SK-N-SH treated with all-trans-retinoic acid at 6 μM for 48 hours (cell line): ENCODE data around the gene SAG.

Source experiments
- ATAC-seq: fragments of 200-7000 bp; cut with Tn5 transposase; 3 replicates; pipeline ENCODE4 v1.9.1; 2020; ENCODE audit warnings: mild to moderate bottlenecking, moderate library complexity
- ARNTL ChIP-seq: fragments of 450-650 bp; formaldehyde crosslinking; IDR thresholded peaks from 2 replicates; pipeline ENCODE4 v1.5.0; 2020; ENCODE audit warnings: low read depth, mild to moderate bottlenecking, moderate library complexity, borderline replicate concordance
- BACH2 ChIP-seq: fragments of 250-450 bp; sonication (Bioruptor Pico); IDR thresholded peaks from 2 replicates; pipeline ENCODE4 v1.9.0; 2021; ENCODE audit warnings: mild to moderate bottlenecking, borderline replicate concordance
- CREB5 ChIP-seq: fragments of 250-450 bp; sonication (Bioruptor Pico); IDR thresholded peaks from 2 replicates; pipeline ENCODE4 v1.5.1; 2020; ENCODE audit warnings: low read depth, mild to moderate bottlenecking, moderate library complexity
- CSDC2 ChIP-seq: fragments of 250-450 bp; sonication (Bioruptor Pico); IDR thresholded peaks from 2 replicates; pipeline ENCODE4 v1.5.0; 2020; ENCODE audit warnings: mild to moderate bottlenecking, moderate library complexity
- CSRNP3 ChIP-seq: fragments of 250-450 bp; sonication (Bioruptor Pico); IDR thresholded peaks from 2 replicates; pipeline ENCODE4 v1.5.1; 2021; ENCODE audit warnings: mild to moderate bottlenecking, moderate library complexity
- ESRRG ChIP-seq: fragments of 250-450 bp; sonication (Bioruptor Pico); IDR thresholded peaks from 2 replicates; pipeline ENCODE4 v1.6.1; 2021; ENCODE audit warnings: mild to moderate bottlenecking
- GLIS3 ChIP-seq: fragments of 250-450 bp; sonication (Bioruptor Pico); IDR thresholded peaks from 2 replicates; pipeline ENCODE4 v1.5.0; 2020; ENCODE audit warnings: mild to moderate bottlenecking, moderate library complexity
- ISL1 ChIP-seq: fragments of 250-450 bp; sonication (Bioruptor Pico); IDR thresholded peaks from 2 replicates; pipeline ENCODE4 v2.1.2; 2022; ENCODE audit warnings: mild to moderate bottlenecking, moderate library complexity
- PATZ1 ChIP-seq: fragments of 250-450 bp; sonication (Bioruptor Pico); IDR thresholded peaks from 2 replicates; pipeline ENCODE4 v1.8.0; 2020; ENCODE audit warnings: mild to moderate bottlenecking, moderate library complexity, borderline replicate concordance
- POU6F1 ChIP-seq: fragments of 250-450 bp; sonication (Bioruptor Pico); IDR thresholded peaks from 2 replicates; pipeline ENCODE4 v1.8.0; 2021; ENCODE audit warnings: low read depth, mild to moderate bottlenecking, moderate library complexity, borderline replicate concordance
- PPARA ChIP-seq: fragments of 250-450 bp; sonication (Bioruptor Pico); IDR thresholded peaks from 2 replicates; pipeline ENCODE4 v1.5.0; 2020; ENCODE audit warnings: mild to moderate bottlenecking, borderline replicate concordance
- RARB ChIP-seq: fragments of 250-450 bp; sonication (Bioruptor Pico); IDR thresholded peaks from 2 replicates; pipeline ENCODE4 v1.8.0; 2021; ENCODE audit warnings: mild to moderate bottlenecking, moderate library complexity
- SNAI2 ChIP-seq: fragments of 250-450 bp; sonication (Bioruptor Pico); IDR thresholded peaks from 2 replicates; pipeline ENCODE4 v1.5.0; 2020; ENCODE audit warnings: mild to moderate bottlenecking, moderate library complexity
- TOX ChIP-seq: fragments of 250-450 bp; sonication (Bioruptor Pico); IDR thresholded peaks from 2 replicates; pipeline ENCODE4 v1.8.0; 2021; ENCODE audit warnings: mild to moderate bottlenecking, moderate library complexity, borderline replicate concordance
- TSHZ2 ChIP-seq: fragments of 250-450 bp; sonication (Bioruptor Pico); IDR thresholded peaks from 2 replicates; pipeline ENCODE4 v1.5.0; 2020; ENCODE audit warnings: mild to moderate bottlenecking, moderate library complexity
- ZFP3 ChIP-seq: fragments of 250-450 bp; sonication (Bioruptor Pico); IDR thresholded peaks from 2 replicates; pipeline ENCODE4 v1.5.0; 2020; ENCODE audit warnings: mild to moderate bottlenecking, moderate library complexity
- ZFP30 ChIP-seq: fragments of 450-650 bp; formaldehyde crosslinking; IDR thresholded peaks from 2 replicates; pipeline ENCODE4 v1.5.0; 2022; ENCODE audit warnings: mild to moderate bottlenecking, moderate library complexity
- ZNF8 ChIP-seq: fragments of 450-650 bp; formaldehyde crosslinking; IDR thresholded peaks from 2 replicates; pipeline ENCODE4 v1.5.0; 2020; ENCODE audit warnings: mild to moderate bottlenecking, moderate library complexity

SAG gene

GRCh38 chr2:233341296-233341695 is 33.7 kb downstream of the SAG start:
- ATAC-seq: no peak
- TF ChIP-seq PPARA (CRISPR knock-in tag) (no peak), ZNF8 (CRISPR knock-in tag) (peak; percentile 97), BACH2 (CRISPR knock-in tag) (no peak)

GRCh38 chr2:233342301-233342700 is 34.7 kb downstream of the SAG start:
- no peak for TF ChIP-seq TOX (CRISPR knock-in tag)
- no peak for TF ChIP-seq PPARA (CRISPR knock-in tag)
- TF ChIP-seq CREB5: no peak
- no peak for TF ChIP-seq ZFP30 (CRISPR knock-in tag)
- no peak for TF ChIP-seq CSDC2 (CRISPR knock-in tag)
- no peak for TF ChIP-seq PATZ1 (CRISPR knock-in tag)
- no peak for TF ChIP-seq TSHZ2 (CRISPR knock-in tag)
- no peak for TF ChIP-seq GLIS3 (CRISPR knock-in tag)
- no peak for TF ChIP-seq BACH2 (CRISPR knock-in tag)
- TF ChIP-seq RARB (CRISPR knock-in tag): no peak
- TF ChIP-seq SNAI2 (CRISPR knock-in tag): no peak
- TF ChIP-seq CSRNP3: no peak
- no peak for ATAC-seq

GRCh38 chr2:233343171-233343705 is 35.6 kb downstream of the SAG start:
- TF ChIP-seq ZNF8 (CRISPR knock-in tag) (no peak), PPARA (CRISPR knock-in tag) (no peak), POU6F1 (no peak), ESRRG (no peak), ZFP3 (CRISPR knock-in tag) (no peak), ARNTL (no peak), ISL1 (no peak), TSHZ2 (CRISPR knock-in tag) (no peak), SNAI2 (CRISPR knock-in tag) (no peak), CREB5 (no peak), PATZ1 (CRISPR knock-in tag) (no peak)
- no peak for ATAC-seq
